HepG2 (cell line): ENCODE measurements around the gene LCORL. TPM values are rescaled to one million over a fixed set of nuclear protein-coding genes. Genes with fewer than 3 reads are reported as not detected.

Source experiments
- ATAC-seq: fragments of 200-7000 bp; cut with Tn5 transposase; 3 replicates; pipeline ENCODE4 v1.9.1; 2020; ENCODE audit warnings: mild to moderate bottlenecking, moderate library complexity
- BruUV-seq: library from RNA; stranded (reverse); fragments of 400-500 nt; replicated peaks from 2 replicates; lab custom pipeline; 2021; lab: Mats Ljungman, UMichigan
- CTCF ChIA-PET: fragments of 300-600 bp; formaldehyde crosslinking; extraction: SDS; loops from one replicate; lab custom pipeline; 2021; ENCODE audit warnings: low total read pairs, inconsistent platforms, low intra/inter-chr PET ratio; lab: Yijun Ruan, JAX
- POLR2A ChIA-PET: fragments of 350-600 bp; sonication (Branson Sonifier 250); formaldehyde crosslinking; loops from one replicate; lab custom pipeline; 2020; ENCODE audit warnings: antibody characterized with exemption, inconsistent platforms; lab: Yijun Ruan, JAX
- DNase-seq: peaks from one replicate; pipeline ENCODE4 v3.0.0-alpha.2; 2015; ENCODE audit warnings: low spot score
- FAIRE-seq: peaks from 3 replicates; lab custom pipeline; 2011; peaks lifted over from hg19 to GRCh38; lab: Jason Lieb, UNC
- H2AFZ ChIP-seq: one replicate; pipeline ENCODE4 v1.6.1; 2011; ENCODE audit warnings: low read length, inconsistent platforms
- H3K27ac ChIP-seq: fragments of 300-600 bp; 3 replicates; pipeline ENCODE4 v1.8.0; 2011; ENCODE audit warnings: mixed run types, mild to moderate bottlenecking, mixed read lengths, low read length, inconsistent platforms; ENCODE audit not compliant: insufficient read depth; ENCODE audit errors: extremely low read length
- H3K27me3 ChIP-seq, 2 experiments: fragments of 200-600 bp in 1 of 2; 2 replicates in 1 of 2; 3 replicates in 1 of 2; pipeline versions ENCODE4 v1.6.0 to v1.8.0; 2011; ENCODE audit warnings: low read length in 2 of 2, mild to moderate bottlenecking in 2 of 2, moderate library complexity in 2 of 2, inconsistent platforms in 1 of 2; ENCODE audit not compliant: insufficient read depth in 2 of 2, control insufficient read depth in 1 of 2
- H3K36me3 ChIP-seq, 2 experiments: fragments of 200-600 bp in 1 of 2; replicated peaks in 1 of 2; 2 replicates in 1 of 2; 3 replicates in 1 of 2; pipeline versions ENCODE4 v1.5.1 to v1.8.0; 2011; ENCODE audit warnings: low read length in 2 of 2, inconsistent platforms in 1 of 2; ENCODE audit not compliant: insufficient read depth in 2 of 2, control insufficient read depth in 1 of 2
- H3K4me1 ChIP-seq: 2 replicates; pipeline ENCODE4 v1.5.1; 2012; ENCODE audit warnings: low read length, inconsistent platforms; ENCODE audit not compliant: insufficient read depth
- H3K4me2 ChIP-seq: 2 replicates; pipeline ENCODE4 v1.6.0; 2011; ENCODE audit warnings: low read depth, low read length, inconsistent platforms
- H3K4me3 ChIP-seq, 3 experiments: fragments of 200-600 bp in 1 of 3; sonication (generic), shearing (Covaris generic) in 1 of 3; replicated peaks in 1 of 3; 2 replicates each; pipeline ENCODE4 v1.5.1; 2011 to 2016; ENCODE audit warnings: low read length in 3 of 3, inconsistent platforms in 2 of 3, low read depth in 2 of 3, mild to moderate bottlenecking in 2 of 3, control low read depth in 1 of 3, mixed read lengths in 1 of 3; ENCODE audit not compliant: insufficient read depth in 1 of 3
- H3K79me2 ChIP-seq: one replicate; pipeline ENCODE4 v1.6.1; 2011; ENCODE audit warnings: low read length, inconsistent platforms; ENCODE audit not compliant: insufficient read depth
- H3K9ac ChIP-seq: 2 replicates; pipeline ENCODE4 v1.6.0; 2011; ENCODE audit warnings: mild to moderate bottlenecking, low read depth, low read length, inconsistent platforms; ENCODE audit not compliant: insufficient read depth
- H3K9me3 ChIP-seq: 2 replicates; pipeline ENCODE4 v1.5.1; 2012; ENCODE audit warnings: mild to moderate bottlenecking, low read length
- H4K20me1 ChIP-seq: 2 replicates; pipeline ENCODE4 v1.6.0; 2011; ENCODE audit warnings: inconsistent platforms, mild to moderate bottlenecking, low read length, moderate library complexity; ENCODE audit not compliant: insufficient read depth
- CBFB ChIP-seq: sonication (generic); formaldehyde crosslinking; IDR thresholded peaks from 2 replicates; pipeline ENCODE4 v1.4.0; 2020; ENCODE audit warnings: missing genetic modification reagents
- EED ChIP-seq: sonication (generic); formaldehyde crosslinking; IDR thresholded peaks from 2 replicates; pipeline ENCODE4 v1.5.0; 2020; ENCODE audit warnings: mild to moderate bottlenecking, missing genetic modification reagents
- FOXK2 ChIP-seq: fragments of 450-650 bp; IDR thresholded peaks from 2 replicates; pipeline ENCODE4 v1.6.1; 2016
- HMG20B ChIP-seq: conservative IDR thresholded peaks from 2 replicates; pipeline ENCODE4 v1.6.1; 2016; ENCODE audit warnings: missing genetic modification reagents, missing compliant biosample characterization
- MAFF ChIP-seq: IDR thresholded peaks from 2 replicates; pipeline ENCODE4 v1.6.1; 2011; ENCODE audit warnings: low read depth, low read length, improper control_type of control experiment
- MAFK ChIP-seq, 2 experiments: IDR thresholded peaks in 1 of 2; conservative IDR thresholded peaks in 1 of 2; 2 replicates each; pipeline ENCODE4 v1.6.1; 2011; ENCODE audit warnings: improper control_type of control experiment in 2 of 2, low read length in 2 of 2
- MXD4 ChIP-seq: IDR thresholded peaks from 2 replicates; pipeline ENCODE4 v1.6.1; 2016; ENCODE audit warnings: mild to moderate bottlenecking, missing biosample characterization, missing genetic modification reagents
- ZNF160 ChIP-seq: sonication (generic); formaldehyde crosslinking; IDR thresholded peaks from 2 replicates; pipeline ENCODE4 v1.8.0; 2022; ENCODE audit warnings: mild to moderate bottlenecking, inconsistent platforms, missing genetic modification reagents
- ZNF629 ChIP-seq: sonication (generic); formaldehyde crosslinking; conservative IDR thresholded peaks from 2 replicates; pipeline ENCODE4 v1.5.0; 2020; ENCODE audit warnings: missing genetic modification reagents
- ZNF709 ChIP-seq: sonication (generic); formaldehyde crosslinking; IDR thresholded peaks from 2 replicates; pipeline ENCODE4 v1.5.0; 2020; ENCODE audit warnings: mild to moderate bottlenecking, missing genetic modification reagents
- ZNF75D ChIP-seq: sonication (generic); formaldehyde crosslinking; IDR thresholded peaks from 2 replicates; pipeline ENCODE4 v1.8.1; 2023; ENCODE audit warnings: missing genetic modification reagents, mild to moderate bottlenecking, borderline replicate concordance
- ZNF768 ChIP-seq: sonication (generic); formaldehyde crosslinking; IDR thresholded peaks from 2 replicates; pipeline ENCODE4 v1.4.0; 2020; ENCODE audit warnings: missing genetic modification reagents
- WGBS: methylation state at CpG from one replicate; pipeline ENCODE4 v1.1.6; 2017; ENCODE audit warnings: low lambda C conversion rate; 5-methylcytosine and 5-hydroxymethylcytosine counted together
- in situ Hi-C: cut with HindIII; loops from 2 replicates; pipeline ENCODE4 v1.10.0; 2017; ENCODE audit warnings: low pct_unique_long_range_greater_than_20kb; ENCODE audit not compliant: extremely low pct_ligation_motif_present
- intact Hi-C: fragments of 100-400 bp; cut with micrococcal nuclease; formaldehyde crosslinking; loops from one replicate; pipeline ENCODE4 v1.10.0; 2022; ENCODE audit not compliant: unreplicated experiment
- polyA plus RNA-seq, 8 experiments: library from polyadenylated mRNA; depleted of rRNA in 3 of 8; stranded (reverse) in 7 of 8; unstranded in 1 of 8; fragments of >200 nt; fragmentation: Illumina TruSeq in 4 of 8; extraction: Trizol in 4 of 8; gene quantifications; 2 replicates each; pipeline versions ENCODE4 v1.2.1 to v1.2.3, GENCODE V29; 2011 to 2016; ENCODE audit warnings: low read depth in 4 of 8, missing spikeins in 1 of 8, mixed read lengths in 1 of 8; ENCODE audit not compliant: insufficient read depth in 1 of 8
- total RNA-seq, 5 experiments: library from RNA; depleted of rRNA; stranded (reverse); fragments of >200 nt; fragmentation: Illumina TruSeq; extraction: Trizol; gene quantifications; 2 replicates each; pipeline ENCODE4 v1.2.3, GENCODE V29; 2016; ENCODE audit warnings: low read depth in 1 of 5
- TF ChIP-seq, protein P1 (sequence below): sonication (generic); formaldehyde crosslinking; IDR thresholded peaks from 2 replicates; pipeline ENCODE4 v1.5.1; 2020; ENCODE audit warnings: mild to moderate bottlenecking, moderate library complexity, missing genetic modification reagents
- TF ChIP-seq, protein P2 (sequence below): sonication (generic); formaldehyde crosslinking; IDR thresholded peaks from 2 replicates; pipeline ENCODE4 v1.4.0; 2020; ENCODE audit warnings: missing genetic modification reagents, borderline replicate concordance

Gene LCORL
- total and polyA plus RNA-seq, 2 of the 13 experiments (the other 11 are each of a cell fraction or from before 2014, with no cell fraction given), result 5.3 to 14.5 TPM

DNA sequence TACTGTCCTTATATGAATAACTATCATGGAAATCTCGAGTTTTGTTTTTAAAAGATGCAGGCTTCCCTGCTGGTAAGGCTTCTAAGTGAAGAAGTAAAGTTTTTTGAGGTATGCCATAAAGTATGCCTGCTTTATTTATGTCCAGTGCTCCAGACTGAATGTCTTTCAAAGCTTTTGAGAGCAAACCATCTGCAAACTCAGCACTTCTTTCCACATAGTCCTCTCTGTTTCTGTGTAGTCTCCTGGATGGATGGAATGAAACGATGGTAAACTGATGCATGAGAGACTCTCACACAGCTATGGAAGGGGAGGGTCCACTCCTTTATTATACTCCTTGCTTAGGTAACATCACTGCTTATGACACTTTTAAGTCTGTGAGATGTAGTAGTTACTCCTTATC, 137.0 kb downstream of the LCORL start:
- POLR2A ChIA-PET, result no interaction called here
- Histone ChIP-seq H3K79me2 (no peaks in the 10 kb centered on the region), H2AFZ (no peak overlapping the region), H3K9ac (no peak overlapping the region)
- DNase-seq, result no peak
- in situ Hi-C loops, result no loop called here
- 73% methylated on average over 2 of the region's 2 CpGs for WGBS
- TF ChIP-seq MXD4 (CRISPR knock-in tag) (no peak), MAFF (peak; percentile 30; the same call in 1 of the 2 replicates), CBFB (CRISPR knock-in tag) (no peak), HMG20B (CRISPR knock-in tag) (no peak), ZNF709 (no peak), ZNF629 (CRISPR knock-in tag) (no peak), ZNF75D (CRISPR knock-in tag) (no peak), FOXK2 (no peak), ZNF160 (CRISPR knock-in tag) (no peak), ZNF768 (CRISPR knock-in tag) (no peak), EED (CRISPR knock-in tag) (no peak), MAFK (conservative IDR thresholded peaks at IDR 0.05 in 1 of 2, IDR thresholded peaks at IDR 0.05 in 1 of 2; ENCODE audit: low read length in 2 of 2) (peak; percentile 53 to 66; a peak in 3 of 4 replicates)
- TF ChIP-seq, protein P1, sequence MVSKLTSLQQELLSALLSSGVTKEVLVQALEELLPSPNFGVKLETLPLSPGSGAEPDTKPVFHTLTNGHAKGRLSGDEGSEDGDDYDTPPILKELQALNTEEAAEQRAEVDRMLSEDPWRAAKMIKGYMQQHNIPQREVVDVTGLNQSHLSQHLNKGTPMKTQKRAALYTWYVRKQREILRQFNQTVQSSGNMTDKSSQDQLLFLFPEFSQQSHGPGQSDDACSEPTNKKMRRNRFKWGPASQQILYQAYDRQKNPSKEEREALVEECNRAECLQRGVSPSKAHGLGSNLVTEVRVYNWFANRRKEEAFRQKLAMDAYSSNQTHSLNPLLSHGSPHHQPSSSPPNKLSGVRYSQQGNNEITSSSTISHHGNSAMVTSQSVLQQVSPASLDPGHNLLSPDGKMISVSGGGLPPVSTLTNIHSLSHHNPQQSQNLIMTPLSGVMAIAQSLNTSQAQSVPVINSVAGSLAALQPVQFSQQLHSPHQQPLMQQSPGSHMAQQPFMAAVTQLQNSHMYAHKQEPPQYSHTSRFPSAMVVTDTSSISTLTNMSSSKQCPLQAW, result no peak
- TF ChIP-seq, protein P2, sequence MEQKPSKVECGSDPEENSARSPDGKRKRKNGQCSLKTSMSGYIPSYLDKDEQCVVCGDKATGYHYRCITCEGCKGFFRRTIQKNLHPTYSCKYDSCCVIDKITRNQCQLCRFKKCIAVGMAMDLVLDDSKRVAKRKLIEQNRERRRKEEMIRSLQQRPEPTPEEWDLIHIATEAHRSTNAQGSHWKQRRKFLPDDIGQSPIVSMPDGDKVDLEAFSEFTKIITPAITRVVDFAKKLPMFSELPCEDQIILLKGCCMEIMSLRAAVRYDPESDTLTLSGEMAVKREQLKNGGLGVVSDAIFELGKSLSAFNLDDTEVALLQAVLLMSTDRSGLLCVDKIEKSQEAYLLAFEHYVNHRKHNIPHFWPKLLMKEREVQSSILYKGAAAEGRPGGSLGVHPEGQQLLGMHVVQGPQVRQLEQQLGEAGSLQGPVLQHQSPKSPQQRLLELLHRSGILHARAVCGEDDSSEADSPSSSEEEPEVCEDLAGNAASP, result no peak
- TF ChIP-seq, all 625 proteins: peak for 2
- ATAC-seq, result no peak
- Histone ChIP-seq H4K20me1 (no peaks in the 10 kb centered on the region), H3K36me3 (no peaks in the 10 kb centered on the region; a peak in 1 of 5 replicates), H3K4me2 (no peak overlapping the region), H3K27me3 (no peaks in the 10 kb centered on the region), H3K27ac (no peak overlapping the region), H3K4me3 (no peak overlapping the region), H3K4me1 (no peaks in the 10 kb centered on the region), H3K9me3 (no peaks in the 10 kb centered on the region)
- no TSS peak for BruUV-seq
- CTCF ChIA-PET, result no interaction called here
- FAIRE-seq, result no peak
- intact Hi-C loops, result no loop called here
